Brain microvascular endothelial cell (primary cell): ENCODE data around the gene C1orf210.

Experiments
- DNase-seq: peaks from one replicate; pipeline ENCODE4 v3.0.0-alpha.2; 2020
- H3K27ac ChIP-seq: fragments of 250-450 bp; sonication (Bioruptor Pico); 2 replicates; pipeline ENCODE4 v1.5.1; 2020; ENCODE audit warnings: mild to moderate bottlenecking, moderate library complexity
- H3K27me3 ChIP-seq: fragments of 250-450 bp; sonication (Bioruptor Pico); replicated peaks from 2 replicates; pipeline ENCODE4 v1.5.1; 2020; ENCODE audit warnings: mild to moderate bottlenecking
- H3K36me3 ChIP-seq: fragments of 250-450 bp; sonication (Bioruptor Pico); replicated peaks from 2 replicates; pipeline ENCODE4 v1.5.1; 2020; ENCODE audit warnings: mild to moderate bottlenecking
- H3K4me3 ChIP-seq: 2 replicates; pipeline ENCODE4 v1.5.1; 2011; ENCODE audit warnings: low read depth, mild to moderate bottlenecking, control low read depth, low read length, moderate library complexity
- CTCF ChIP-seq: IDR thresholded peaks from 2 replicates; pipeline ENCODE4 v1.5.1; 2011; ENCODE audit warnings: low read depth, mild to moderate bottlenecking, moderate library complexity, low read length, control low read depth, inconsistent platforms; ENCODE audit errors: missing control alignments
- in situ Hi-C: cut with HindIII; loops from 2 replicates; pipeline ENCODE4 v1.10.0; 2017; ENCODE audit warnings: low sequenced_read_pairs, low pct_ligation_motif_present

Gene C1orf210

GRCh38 chr1:43285269-43285990 lies at the start of gene C1orf210:
Gene C1orf210, minus strand, starts transcription at chr1:43285581. Its CDS starts 2,311 bp downstream, at chr1:43283270.
- in situ Hi-C loops, result no loop called here
- Histone ChIP-seq H3K27ac (no peak within 1 kb of the TSS), H3K36me3 (no peaks in the 10 kb centered on the region), H3K4me3 (no peak within 1 kb of the TSS), H3K27me3 (no peaks in the 10 kb centered on the region)
- DNase-seq, result no peak
- no peak for TF ChIP-seq CTCF

- no peaks in the 10 kb centered on the region for H3K36me3 ChIP-seq
- no peak for DNase-seq
- no peak overlapping the region for H3K4me3 ChIP-seq
- H3K27me3 ChIP-seq, result no peaks in the 10 kb centered on the region
- TF ChIP-seq CTCF, result no peak
- H3K27ac ChIP-seq, result no peak overlapping the region
- in situ Hi-C loops, result no loop called here
Measured at GRCh38 chr1:43334453-43335205, 49.2 kb upstream of the C1orf210 start.

GRCh38 chr1:43331688-43332087 lies 46.3 kb upstream of the C1orf210 start:
- in situ Hi-C loops, result no loop called here
- H3K27me3 ChIP-seq, result no peaks in the 10 kb centered on the region
- TF ChIP-seq CTCF, result no peak

GRCh38 chr1:43329995-43330751 lies 44.8 kb upstream of the C1orf210 start:
- in situ Hi-C loops, result no loop called here
- Histone ChIP-seq H3K36me3 (no peaks in the 10 kb centered on the region), H3K4me3 (no peak overlapping the region), H3K27ac (peak overlapping the region; percentile 2), H3K27me3 (no peaks in the 10 kb centered on the region)
- TF ChIP-seq CTCF, result no peak
- peak; percentile 89 for DNase-seq

More at GRCh38 chr1:43331688-43332087, 46.3 kb upstream of the C1orf210 start:
- H3K27ac ChIP-seq, result no peak overlapping the region
- DNase-seq, result no peak
- H3K36me3 ChIP-seq, result no peaks in the 10 kb centered on the region
- no peak overlapping the region for H3K4me3 ChIP-seq

- TF ChIP-seq CTCF, result no peak
- no peak overlapping the region for H3K27ac ChIP-seq
- H3K36me3 ChIP-seq, result no peaks in the 10 kb centered on the region
- in situ Hi-C loops, result no loop called here
- H3K27me3 ChIP-seq, result no peaks in the 10 kb centered on the region
- no peak overlapping the region for H3K4me3 ChIP-seq
- no peak for DNase-seq
Measured at GRCh38 chr1:43327549-43328292, 42.3 kb upstream of the C1orf210 start.
